Activated CD8-positive, alpha-beta memory T cell treated with anti-CD3 and anti-CD28 coated beads for 4 hours (primary cell): Measurements from ENCODE around the gene TOMM70.

Experiments
- DNase-seq, 2 donors: peaks; one replicate each; pipeline ENCODE4 v3.0.0-alpha.2; 2020; ENCODE audit warnings: low read depth in 2 of 2

TOMM70 gene

DNA sequence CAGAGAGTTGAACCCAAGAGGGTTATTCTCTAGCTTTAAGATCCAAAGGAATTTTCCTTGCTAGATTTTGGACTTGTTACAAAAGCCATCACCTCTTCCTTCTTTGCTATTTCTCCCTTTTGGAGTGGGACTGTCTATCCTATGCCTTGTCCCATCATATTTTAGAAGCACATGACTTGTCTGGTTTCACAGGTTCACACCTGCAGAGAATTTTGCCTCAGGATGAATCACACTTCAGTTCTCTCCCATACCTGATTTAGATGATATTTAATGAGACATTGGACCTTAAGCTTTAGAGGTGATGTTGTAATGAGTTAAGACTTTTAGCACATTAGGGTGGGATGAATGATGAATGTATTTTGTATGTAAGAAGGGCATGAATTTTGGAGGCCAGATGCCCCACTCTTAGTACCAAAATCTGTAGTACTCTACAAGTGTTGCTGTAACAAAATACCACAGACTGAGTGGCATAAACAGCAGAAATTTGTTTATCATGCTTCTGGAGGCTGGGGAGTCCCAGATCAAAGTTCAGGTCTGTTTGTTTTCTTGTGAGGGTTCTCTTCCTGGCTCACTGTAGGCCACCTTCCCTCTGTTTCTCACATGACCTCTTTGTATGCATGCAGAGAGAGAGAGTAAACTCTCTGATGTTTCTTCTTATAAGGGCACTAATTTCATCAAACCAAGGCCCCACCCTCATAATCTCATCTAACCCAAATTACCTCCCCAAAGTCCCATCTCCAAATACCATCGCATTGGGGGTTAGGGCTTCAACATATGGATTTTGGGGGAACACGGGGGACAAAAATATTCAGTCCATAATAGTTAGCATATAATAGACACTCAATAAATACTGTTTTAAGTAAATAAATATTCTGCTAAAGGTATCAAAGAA lies 10.4 kb upstream of the TOMM70 start:
- no peak for DNase-seq

DNA sequence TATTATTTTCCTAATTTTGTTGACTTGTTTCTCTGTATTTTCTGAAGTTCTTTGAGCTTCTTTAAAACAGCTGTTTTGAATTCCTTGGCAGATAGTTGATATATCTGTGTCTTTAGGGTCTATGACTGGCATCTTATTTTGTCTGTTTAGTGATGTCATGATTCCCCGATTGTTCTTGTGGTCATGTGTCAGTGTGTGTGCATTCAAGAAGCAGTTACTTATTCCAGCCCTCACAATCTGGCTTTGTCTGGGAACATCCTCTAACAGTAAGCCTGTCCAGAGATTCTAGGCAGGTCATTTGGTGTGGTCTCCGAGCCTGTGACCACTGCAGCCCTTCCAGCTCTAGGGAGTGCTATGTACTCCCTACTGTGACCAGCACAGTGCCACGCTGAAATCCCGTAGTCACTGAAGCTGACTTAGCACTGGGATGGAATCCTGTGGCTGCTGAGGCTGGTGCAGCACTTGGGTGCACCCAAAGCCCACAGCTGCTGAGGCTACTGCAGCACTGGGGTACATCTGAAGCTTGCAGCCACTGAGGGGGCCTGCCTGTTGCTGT lies 7.2 kb upstream of the TOMM70 start:
- DNase-seq, result no peak

DNA sequence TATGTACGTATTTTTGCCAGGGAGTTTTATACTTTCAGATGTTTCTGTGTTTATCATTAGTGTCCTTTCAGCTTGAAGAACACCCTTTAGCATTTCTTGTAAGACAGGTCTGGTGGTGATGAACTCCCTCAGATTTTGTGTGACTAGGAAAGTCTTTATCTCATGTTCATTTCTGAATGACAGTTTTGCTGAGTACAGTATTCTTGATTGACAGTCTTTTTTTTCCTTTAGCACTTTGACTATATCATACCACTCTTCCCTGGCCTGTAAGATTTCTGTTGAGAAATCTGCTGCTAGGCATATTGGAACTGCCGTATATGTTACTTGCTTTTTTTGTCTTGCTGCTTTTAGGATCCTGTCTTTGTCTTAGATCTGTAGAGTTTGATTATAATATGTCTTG lies 6.3 kb upstream of the TOMM70 start:
- DNase-seq, result no peak

DNA sequence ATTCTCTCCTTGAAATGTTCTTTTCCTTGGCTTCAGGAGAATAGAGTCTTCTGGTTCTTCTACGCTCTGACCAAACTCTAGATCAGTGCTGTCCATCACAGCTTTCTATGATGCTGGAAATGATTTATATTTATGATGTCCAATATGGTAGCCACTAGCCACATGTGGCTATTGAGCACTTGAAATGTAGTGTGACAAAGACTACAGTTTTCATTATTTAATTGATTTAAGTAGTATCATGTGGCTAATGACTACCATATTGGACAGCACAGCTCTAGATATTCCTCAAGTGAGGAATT lies 3.3 kb upstream of the TOMM70 start:
- DNase-seq, result no peak

DNA sequence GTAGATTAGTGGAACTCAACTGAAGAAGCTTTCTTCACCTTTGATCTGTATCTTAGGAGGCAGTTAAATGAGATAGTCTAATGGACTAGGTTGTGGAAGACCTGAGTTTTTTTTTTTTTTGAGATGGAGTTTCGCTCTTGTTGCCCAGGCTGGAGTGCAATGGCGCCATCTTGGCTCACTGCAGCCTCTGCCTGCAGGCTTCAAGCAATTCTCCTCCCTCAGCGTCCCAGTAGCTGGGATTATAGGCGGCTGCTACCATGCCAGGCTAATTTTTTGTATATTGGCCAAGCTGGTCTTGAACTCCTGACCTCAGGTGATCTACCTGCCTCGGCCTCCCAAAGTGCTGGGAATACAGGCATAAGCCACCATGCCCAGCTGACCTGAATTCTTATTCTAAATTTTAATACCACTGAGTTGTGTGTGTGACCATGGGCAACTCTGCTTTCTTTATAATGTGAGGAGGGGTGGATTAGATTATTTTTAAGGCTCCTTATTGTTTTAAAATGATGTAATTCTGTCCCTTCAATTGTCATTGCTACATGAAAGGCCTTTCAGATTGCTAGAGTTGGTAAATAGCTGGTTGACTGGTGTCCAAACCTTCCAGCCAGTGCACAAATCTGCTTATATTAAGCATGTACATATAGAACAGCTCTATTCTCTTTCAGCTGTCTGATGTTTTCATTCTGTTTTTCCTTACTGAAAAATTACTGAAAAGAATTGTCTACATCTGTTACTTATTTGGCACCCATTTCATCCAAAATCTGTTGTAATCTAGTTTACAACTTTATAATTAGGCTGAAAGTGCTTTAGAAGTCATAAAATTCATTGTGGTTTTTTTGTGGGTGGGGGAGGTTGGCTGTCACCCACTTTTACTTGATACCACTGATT lies 2.7 kb upstream of the TOMM70 start:
- no peak for DNase-seq

DNA sequence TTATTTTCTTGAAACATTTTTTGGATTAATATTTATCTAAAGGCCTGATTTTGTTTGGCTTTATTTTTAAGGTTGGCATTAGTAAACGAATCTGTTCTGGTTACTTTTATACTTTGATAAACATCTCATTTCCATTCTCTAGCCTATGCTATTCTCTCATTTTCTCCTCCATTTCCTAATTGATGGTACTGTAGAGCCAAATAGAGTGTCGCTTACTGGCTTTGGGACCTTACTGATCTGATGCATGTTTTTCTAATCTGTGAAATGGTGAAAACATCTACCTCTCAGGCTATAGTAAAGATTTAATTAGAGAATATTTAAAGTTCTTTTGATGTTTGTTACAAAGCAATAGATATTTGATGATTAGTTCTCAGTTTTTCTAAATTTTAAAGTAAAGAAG lies 2.0 kb upstream of the TOMM70 start:
- DNase-seq, result no peak

DNA sequence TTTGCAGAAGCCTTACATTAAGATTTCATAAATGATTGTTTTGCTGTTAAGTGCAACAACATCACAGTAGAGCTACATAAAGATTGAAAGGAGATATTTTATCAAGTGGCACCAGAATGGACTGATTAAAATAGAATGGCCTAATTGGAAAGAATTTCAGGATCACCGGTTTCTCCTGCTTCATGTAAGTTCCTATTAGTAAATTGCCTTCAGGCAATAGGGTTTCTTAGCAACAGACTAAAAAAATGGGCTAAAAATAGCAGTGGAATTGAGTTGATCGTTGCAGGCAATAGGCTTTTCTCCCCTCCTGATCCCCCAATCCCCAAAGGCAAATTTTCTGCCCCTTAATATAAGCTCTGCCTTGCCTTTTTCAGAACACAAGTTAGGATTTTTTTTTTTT lies 1.4 kb upstream of the TOMM70 start:
- DNase-seq, result no peak

DNA sequence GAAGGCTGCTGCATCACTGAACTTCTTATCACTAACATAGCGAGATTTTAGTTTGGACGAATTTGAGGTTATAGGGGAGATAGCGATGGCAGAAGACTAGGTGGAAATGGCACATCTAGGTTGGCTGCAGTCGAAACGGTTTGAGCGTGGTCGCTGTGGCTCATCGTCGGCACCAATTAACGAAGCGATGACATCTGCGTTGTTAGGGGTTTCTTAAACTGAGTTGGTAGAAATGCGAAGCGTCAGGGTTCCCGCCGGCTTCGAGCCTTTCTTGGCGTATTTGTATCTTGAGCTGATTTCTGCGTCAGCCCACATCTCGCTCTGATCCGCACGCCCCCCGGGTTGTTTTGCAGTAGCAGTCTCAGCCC lies 769 bp upstream of the TOMM70 start:
- DNase-seq, result peak; percentile 8

DNA sequence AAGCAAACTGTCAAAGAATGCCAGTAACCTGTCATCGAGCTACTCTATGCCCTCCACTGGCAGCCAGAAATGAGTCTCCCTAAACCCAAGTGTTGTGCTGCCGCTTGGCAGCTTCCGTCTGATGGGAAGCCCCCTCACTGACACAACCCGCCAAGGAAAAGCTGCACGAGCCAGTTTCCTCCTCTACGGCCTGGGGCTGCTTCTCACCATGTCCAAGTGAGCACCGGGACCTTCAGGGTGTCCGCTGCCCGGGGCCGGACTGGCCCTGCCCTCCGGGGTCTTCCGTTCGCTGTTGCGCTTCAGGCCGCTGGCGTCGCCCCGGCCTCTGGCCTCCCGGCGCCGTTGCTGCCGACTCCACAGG lies 490 bp downstream of the TOMM70 start:
- DNase-seq, result peak in 1 of 2 donors; percentile 1

DNA sequence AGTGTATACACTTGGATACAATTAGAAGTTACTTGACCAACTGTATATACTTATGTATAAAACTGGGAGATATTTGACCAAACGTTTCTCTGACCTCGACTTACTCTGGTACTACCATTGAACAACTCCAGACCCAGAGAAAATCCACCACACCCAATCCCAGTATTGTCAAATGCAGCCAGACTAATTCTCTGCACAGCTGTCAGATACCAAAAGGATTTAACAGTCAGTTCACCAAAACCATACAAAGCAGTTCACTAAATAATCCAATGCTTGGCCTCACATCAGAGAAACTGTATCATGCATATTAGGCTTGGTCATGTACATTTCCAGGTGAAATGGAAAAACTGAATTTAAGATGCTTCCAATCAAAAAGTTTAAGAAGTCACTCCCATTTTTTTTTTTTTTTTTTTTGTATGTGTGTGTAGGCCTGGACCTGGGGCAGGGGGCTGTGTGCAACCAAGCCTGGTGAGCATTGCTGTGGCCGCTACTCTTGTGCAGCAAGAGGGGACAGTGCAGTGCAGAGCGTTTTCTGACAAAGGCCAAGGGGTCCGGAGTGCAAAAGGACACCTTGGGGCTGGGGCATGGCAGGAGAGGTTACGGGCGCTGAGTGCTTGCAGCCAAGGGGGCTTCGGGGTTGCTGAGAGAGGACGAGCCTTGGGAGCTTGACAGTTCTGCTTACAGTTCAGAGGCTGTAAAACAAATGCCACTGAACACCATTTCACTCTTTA lies 1.4 kb downstream of the TOMM70 start:
- DNase-seq, result no peak

DNA sequence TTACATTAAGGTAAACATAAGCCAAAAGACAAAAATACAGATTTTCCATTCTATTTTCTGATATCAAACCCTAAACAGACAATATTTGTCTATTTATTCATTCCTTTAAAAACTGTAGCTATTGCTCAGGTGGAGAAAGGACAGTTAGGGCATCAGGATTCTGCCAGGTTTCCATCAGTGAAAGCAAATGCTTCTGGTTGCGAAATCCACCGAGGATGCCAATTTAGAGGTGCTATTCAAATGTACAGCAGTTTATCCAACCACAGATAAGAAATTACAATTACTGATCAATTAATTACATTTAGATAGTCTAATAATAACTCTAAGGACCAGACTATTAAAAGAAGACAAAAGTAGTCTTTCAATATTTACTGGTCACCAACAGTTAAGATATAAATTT lies 3.9 kb downstream of the TOMM70 start:
- no peak for DNase-seq

DNA sequence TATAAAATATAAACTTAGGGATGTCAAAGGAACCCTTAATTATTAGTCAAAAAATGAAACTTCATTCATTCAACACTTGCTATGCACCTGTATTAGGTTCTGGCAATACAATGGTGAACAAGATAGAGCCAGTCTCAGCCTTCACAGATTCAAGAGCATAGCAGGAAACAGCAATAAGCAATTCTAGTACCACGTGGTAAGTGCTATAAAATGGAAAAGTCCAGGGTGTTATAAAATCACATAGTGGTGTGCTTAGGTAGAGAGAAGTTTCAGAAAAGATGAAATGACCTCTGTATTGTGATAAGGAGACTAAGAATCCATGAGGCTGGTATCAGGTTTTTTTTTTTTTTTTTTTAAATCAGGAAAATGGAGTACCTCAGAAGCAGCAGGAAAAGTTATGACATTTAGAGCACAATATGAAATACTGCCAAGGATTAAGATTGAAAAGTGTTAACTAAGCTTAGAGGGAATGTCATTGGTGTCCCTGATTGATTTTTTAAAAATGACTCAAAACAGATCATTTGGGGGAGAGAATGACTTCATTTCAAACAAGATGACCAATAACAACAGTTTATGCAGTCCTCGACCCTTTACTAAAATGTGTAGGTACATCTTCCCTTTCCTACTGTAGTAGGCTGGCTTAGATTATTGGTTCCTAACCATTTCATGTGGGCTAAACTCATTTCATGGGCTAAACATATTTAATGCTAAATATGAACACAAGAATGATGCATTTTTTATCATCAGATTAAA lies 5.0 kb downstream of the TOMM70 start:
- DNase-seq, result no peak

DNA sequence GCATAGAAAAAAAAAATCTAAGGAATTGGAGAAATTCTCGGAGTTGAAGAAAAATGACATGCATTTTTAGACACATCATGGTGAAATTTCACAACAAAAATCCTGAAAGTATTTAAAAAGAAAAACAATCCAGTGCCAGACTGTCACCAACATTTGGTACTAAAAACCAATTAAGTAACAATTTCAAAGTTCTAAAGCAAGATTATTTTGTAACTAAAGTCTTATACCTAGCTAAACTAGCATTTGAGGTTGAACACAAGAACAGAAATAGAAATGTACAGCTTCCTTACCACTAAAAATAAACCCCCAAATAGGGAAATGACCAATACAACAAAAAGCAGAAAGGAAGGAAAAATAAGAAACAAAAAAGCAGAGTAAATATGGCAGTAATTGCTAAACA lies 11.9 kb downstream of the TOMM70 start:
- no peak for DNase-seq

DNA sequence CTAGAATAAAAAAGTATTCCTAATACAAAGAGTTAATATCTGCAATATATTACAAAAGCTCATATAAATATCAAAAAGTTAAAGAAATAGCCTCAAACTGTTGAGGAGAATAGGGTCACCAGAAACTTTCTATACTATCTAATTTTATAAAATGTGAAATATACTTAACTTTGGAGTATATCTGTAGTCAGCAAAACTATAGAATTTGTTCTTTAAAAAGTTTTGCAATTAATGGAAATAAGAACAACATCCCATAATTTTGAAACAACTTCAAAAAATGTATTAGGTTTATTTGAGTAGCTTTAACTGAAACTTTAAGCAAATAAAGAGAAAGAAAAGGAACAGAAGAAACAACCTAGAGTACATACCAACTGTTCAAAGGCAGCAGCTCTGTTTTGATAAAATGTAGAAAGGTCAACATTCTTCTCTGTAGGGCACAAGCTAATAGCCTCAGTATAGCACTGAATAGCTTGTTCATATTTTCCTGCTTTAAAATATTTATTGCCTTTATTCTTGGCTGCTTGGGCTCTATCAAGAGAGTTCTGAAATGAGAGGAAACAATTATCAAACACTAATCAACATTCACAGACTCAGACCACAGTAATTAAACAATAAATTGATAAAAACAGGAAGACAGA lies 14.3 kb downstream of the TOMM70 start:
- no peak for DNase-seq

DNA sequence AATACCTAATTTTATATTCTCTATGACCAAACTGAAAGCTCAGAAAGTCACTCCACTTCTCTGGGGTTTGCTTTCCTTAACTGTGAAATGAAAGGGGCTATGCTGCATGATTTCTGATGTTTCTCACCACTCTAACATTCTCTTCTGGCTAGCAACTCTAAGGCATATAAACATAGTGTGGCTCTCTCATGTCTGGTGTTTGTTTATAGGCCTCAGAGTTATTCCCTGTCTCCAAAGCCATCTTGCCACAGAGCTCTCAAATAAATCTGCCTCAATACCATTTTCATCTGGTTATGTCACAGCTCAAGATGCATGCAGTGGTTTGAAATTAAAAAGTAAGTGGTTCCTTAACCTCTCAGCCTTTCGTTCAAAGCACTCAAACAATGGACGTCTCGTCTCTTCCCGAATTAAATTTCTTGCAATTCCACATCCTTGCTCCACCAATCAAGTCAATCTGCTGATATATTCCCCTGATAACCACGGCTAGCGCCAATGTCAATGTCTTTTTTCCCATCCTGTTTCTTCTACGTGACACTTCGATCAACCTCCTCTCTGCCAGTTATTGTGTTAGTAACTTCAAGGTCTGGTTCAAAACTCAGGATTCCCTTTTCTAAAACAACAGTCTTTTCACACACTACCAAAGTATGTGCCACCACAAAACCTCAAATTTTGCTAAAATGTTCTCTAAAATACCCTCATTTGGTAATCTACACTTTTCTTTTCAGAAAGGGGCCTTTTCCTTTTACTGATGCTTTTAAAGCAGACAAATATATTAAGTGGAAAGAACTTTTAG lies 16.0 kb downstream of the TOMM70 start:
- DNase-seq, result no peak

DNA sequence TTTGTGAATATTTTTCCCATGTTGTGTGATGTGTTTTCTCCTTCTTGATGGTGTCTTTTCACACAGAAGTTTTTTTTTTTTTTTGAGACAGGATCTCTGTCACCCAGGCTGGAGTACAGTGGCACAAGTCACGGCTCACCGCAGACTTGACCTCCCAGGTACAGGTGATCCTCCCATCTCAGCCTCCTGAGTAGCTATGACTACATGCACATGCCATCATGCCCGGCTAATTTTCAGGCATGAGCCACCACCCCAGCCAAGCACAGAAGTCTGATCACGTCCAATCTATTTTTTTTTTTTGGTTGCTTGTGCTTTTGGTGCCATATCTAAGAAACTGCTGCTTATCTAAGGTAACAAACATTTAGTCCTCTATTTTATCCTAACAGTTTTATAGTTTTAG lies 24.6 kb downstream of the TOMM70 start:
- DNase-seq, result no peak

DNA sequence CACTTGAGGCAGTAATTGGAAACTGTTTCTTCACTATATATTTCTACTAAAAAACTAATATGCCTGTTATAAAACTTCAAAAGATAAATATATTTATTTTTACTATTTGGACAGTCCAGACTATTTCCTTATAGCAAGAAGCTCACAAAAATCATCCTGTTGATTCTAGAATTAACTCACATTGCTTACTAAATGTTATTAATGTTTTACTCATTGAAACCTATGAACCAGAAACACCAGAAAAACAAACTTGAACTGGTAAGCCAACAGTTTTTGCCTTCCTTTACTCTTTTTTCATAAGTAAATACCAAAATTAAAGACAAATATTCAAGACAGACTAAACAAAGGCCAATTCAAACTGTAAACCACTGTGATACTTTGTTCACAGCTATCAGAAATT lies 26.4 kb downstream of the TOMM70 start:
- DNase-seq, result no peak

DNA sequence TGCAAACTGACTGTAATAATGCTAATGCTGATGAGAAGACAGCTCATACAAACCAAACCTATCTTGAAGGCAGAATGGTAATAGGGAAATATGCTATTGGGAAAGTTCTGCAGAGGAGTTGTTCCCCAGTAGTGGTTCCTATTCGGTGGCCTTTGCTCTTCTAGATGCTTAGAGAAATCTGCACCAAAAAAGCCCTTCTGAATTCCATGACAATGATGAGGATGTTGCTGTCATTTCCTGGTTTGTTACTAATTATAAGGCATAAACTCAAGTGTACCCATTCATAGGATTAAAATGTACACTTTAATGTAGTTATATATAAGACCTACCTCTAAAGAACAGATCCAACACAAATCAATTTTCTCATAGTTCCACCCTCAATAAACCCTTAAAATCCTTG lies 30.1 kb downstream of the TOMM70 start:
- DNase-seq, result no peak

DNA sequence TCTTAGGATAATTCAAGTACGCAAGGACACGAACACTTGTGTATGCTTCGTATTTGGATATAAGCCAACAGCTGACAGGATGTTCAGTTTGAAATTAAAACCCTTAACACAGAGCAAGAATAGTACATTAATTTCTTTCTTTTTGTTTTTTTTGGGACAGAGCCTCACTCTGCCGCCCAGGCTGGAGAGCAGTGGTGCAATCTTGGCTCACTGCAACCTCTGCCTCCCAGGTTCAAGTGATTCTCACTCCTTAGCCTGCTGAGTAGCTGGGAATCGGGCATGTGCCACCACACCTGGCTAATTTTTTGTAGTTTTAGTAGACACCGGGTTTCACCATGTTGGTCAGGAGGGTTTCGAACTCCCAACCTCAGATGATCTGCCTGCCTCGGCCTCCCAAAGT lies 32.4 kb downstream of the TOMM70 start:
- DNase-seq, result no peak

DNA sequence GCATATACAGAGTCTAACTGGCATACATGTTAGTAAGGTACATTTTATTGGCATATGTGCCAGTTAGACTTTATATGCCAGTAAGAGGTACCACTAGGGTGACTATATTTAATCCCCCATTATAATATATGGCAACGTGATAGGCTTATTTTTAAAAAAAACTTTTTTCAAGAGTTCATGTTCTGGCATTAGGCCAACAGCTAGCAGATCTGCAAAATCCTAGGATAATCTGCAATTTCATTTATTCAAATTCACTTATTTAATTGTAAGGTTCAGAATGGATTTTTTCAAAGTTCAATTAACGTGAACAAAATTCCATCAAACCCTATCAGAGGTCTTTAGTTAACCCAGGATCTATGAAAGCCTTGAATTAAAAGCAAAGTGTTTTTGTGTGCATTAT lies 34.5 kb downstream of the TOMM70 start:
- no peak for DNase-seq
